Suprapubic skin (tissue), 4 donors: ENCODE results near the gene MGST2. TPM values are rescaled to one million over a fixed set of nuclear protein-coding genes. Genes with fewer than 3 reads are reported as not detected.

Experiments used
- DNase-seq, 2 donors: peaks; one replicate each; pipeline ENCODE4 v3.0.0-alpha.2; 2019; ENCODE audit warnings: low spot score in 2 of 2
- H3K27ac ChIP-seq: fragments of 200-600 bp; sonication (generic); one replicate; pipeline ENCODE4 v1.5.1; 2019
- H3K27me3 ChIP-seq: fragments of 200-600 bp; sonication (generic); one replicate; pipeline ENCODE4 v1.5.1; 2019
- H3K36me3 ChIP-seq: fragments of 200-600 bp; sonication (generic); one replicate; pipeline ENCODE4 v1.5.1; 2019
- H3K4me1 ChIP-seq: fragments of 200-600 bp; sonication (generic); one replicate; pipeline ENCODE4 v1.5.1; 2019
- H3K4me3 ChIP-seq: fragments of 200-600 bp; sonication (generic); one replicate; pipeline ENCODE4 v1.5.1; 2019; ENCODE audit warnings: mild to moderate bottlenecking
- H3K9me3 ChIP-seq: fragments of 200-600 bp; sonication (generic); one replicate; pipeline ENCODE4 v1.5.1; 2019
- EP300 ChIP-seq: sonication (generic); formaldehyde crosslinking; IDR thresholded peaks from one replicate; pipeline ENCODE4 v1.6.1; 2017; ENCODE audit warnings: antibody characterized with exemption
- POLR2A ChIP-seq, 2 donors: fragments of 450-650 bp; IDR thresholded peaks; one replicate each; pipeline ENCODE4 v1.6.1; 2017; ENCODE audit warnings: antibody characterized with exemption in 2 of 2, mild to moderate bottlenecking in 2 of 2, moderate library complexity in 2 of 2
- POLR2AphosphoS5 ChIP-seq, 3 donors: sonication (generic); formaldehyde crosslinking; IDR thresholded peaks; one replicate each; pipeline ENCODE4 v1.6.1; 2017; ENCODE audit warnings: antibody characterized with exemption in 3 of 3
- WGBS: methylation state at CpG from one replicate; pipeline ENCODE4 v1.1.5; 2018; 5-methylcytosine and 5-hydroxymethylcytosine counted together
- total RNA-seq, 4 donors: library from RNA; depleted of rRNA; stranded (reverse); fragments of >200 nt; gene quantifications; one replicate each; pipeline ENCODE4 v1.1.0, GENCODE V29; 2016
- TF ChIP-seq, protein P1 (sequence below), 2 donors: fragments of 200-600 bp in 1 of 2; fragments of 450-650 bp in 1 of 2; sonication (generic) in 1 of 2; IDR thresholded peaks; one replicate each; pipeline ENCODE4 v1.5.1; 2016 to 2019; ENCODE audit warnings: antibody characterized with exemption in 2 of 2, mild to moderate bottlenecking in 1 of 2, moderate library complexity in 1 of 2

The MGST2 gene
- total RNA-seq, 4 donors from 2014 or later: 98.7 to 157 (median 128) TPM

- Histone ChIP-seq H3K4me1 (no peaks in the 10 kb centered on the region), H3K4me3 (no peak overlapping the region), H3K27me3 (no peaks in the 10 kb centered on the region), H3K9me3 (no peaks in the 10 kb centered on the region), H3K36me3 (peaks cover 28% of the 10 kb centered on the region), H3K27ac (no peak overlapping the region)
- WGBS: 92% methylated on average over 10 of the region's 10 CpGs
- DNase-seq: no peak
- TF ChIP-seq POLR2A (IDR thresholded peaks at IDR 0.05) (no peak), EP300 (no peak), POLR2AphosphoS5 (IDR thresholded peaks at IDR 0.05) (no peak)
- TF ChIP-seq, protein P1, sequence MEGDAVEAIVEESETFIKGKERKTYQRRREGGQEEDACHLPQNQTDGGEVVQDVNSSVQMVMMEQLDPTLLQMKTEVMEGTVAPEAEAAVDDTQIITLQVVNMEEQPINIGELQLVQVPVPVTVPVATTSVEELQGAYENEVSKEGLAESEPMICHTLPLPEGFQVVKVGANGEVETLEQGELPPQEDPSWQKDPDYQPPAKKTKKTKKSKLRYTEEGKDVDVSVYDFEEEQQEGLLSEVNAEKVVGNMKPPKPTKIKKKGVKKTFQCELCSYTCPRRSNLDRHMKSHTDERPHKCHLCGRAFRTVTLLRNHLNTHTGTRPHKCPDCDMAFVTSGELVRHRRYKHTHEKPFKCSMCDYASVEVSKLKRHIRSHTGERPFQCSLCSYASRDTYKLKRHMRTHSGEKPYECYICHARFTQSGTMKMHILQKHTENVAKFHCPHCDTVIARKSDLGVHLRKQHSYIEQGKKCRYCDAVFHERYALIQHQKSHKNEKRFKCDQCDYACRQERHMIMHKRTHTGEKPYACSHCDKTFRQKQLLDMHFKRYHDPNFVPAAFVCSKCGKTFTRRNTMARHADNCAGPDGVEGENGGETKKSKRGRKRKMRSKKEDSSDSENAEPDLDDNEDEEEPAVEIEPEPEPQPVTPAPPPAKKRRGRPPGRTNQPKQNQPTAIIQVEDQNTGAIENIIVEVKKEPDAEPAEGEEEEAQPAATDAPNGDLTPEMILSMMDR (IDR thresholded peaks at IDR 0.05): no peak
Observed at GRCh38 chr4:139718833-139719232, 53.2 kb downstream of the MGST2 start.

DNA sequence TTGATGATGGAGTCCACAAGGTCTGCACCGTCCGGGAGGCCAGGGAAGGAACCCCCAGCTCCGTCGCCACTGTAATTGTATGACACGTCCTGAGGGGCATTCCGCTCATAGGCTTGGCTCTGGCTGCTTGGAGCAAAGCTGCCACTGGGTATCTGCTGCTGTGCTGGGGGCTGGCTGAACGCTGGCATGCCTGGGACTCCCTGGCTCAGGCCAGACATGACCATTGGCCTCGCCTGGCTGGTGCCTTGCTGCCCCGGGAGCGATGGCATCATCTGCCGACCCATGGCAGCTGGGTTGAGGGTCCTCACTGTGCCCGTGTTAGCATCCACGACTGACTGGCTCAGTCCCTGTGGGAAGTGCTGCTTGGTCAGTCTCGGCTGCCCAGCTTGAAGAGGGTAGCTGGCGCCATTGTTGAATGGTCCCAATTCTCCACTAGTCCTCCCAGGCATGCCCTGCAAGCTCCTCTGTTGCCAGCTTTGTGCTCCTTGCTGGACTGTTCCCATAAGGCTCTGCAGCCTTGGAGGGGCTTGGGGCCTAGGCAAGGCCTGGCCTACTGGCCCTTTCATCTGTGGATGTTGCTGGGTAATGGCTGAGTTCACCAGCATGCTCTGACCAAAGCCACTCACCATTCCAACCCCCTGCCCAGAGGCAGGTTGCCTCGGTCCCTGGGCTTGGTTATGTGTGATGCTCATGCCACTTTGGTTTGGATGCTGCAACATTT, 53.9 kb downstream of the MGST2 start:
- Histone ChIP-seq H3K27me3 (no peaks in the 10 kb centered on the region), H3K27ac (no peak overlapping the region), H3K36me3 (peaks cover 28% of the 10 kb centered on the region), H3K4me3 (no peak overlapping the region), H3K9me3 (no peaks in the 10 kb centered on the region), H3K4me1 (no peaks in the 10 kb centered on the region)
- TF ChIP-seq EP300 (no peak), POLR2A (IDR thresholded peaks at IDR 0.05) (no peak)
- TF ChIP-seq, protein P1 (IDR thresholded peaks at IDR 0.05): no peak
- whole genome bisulfite sequencing: 100% methylated on average over 5 of the region's 16 CpGs
- DNase-seq: no peak

DNA sequence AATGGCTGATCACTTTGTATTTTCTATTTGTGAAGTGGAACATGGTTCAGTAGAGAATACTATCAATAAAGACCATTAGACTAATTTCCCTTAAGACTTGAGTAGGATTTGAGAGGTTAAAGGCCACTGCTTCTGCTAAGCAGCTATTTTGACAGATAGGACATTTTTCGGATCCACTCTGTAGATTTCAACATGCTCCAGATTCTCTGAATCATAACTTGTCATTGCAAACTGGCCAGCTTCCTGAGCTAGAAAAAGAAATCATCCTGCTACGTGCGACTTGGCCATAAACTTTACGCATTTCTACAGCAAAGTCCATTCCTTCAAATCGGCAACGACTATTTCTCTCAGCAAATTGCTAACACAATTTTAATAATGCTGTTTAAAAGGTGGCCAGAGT, 55.2 kb downstream of the MGST2 start:
- no peaks in the 10 kb centered on the region for H3K9me3 ChIP-seq
- H3K27ac ChIP-seq: no peak overlapping the region
- WGBS: 90% methylated on average over 6 of the region's 6 CpGs
- no peaks in the 10 kb centered on the region for H3K4me1 ChIP-seq
- no peak overlapping the region for H3K4me3 ChIP-seq
- no peak for DNase-seq
- peaks cover 32% of the 10 kb centered on the region for H3K36me3 ChIP-seq
- no peak for TF ChIP-seq EP300
- TF ChIP-seq, protein P1 (IDR thresholded peaks at IDR 0.05): no peak
- H3K27me3 ChIP-seq: no peaks in the 10 kb centered on the region

- Histone ChIP-seq H3K36me3 (peaks cover 39% of the 10 kb centered on the region), H3K27ac (no peak overlapping the region), H3K4me3 (no peak overlapping the region), H3K4me1 (no peaks in the 10 kb centered on the region), H3K9me3 (no peaks in the 10 kb centered on the region), H3K27me3 (no peaks in the 10 kb centered on the region)
- TF ChIP-seq EP300 (no peak), POLR2AphosphoS5 (IDR thresholded peaks at IDR 0.05) (no peak), POLR2A (IDR thresholded peaks at IDR 0.05) (no peak)
- TF ChIP-seq, protein P1 (IDR thresholded peaks at IDR 0.05): no peak
- DNase-seq: no peak
- WGBS: 74% methylated on average over 4 of the region's 4 CpGs
Observed at GRCh38 chr4:139721789-139722188, 56.2 kb downstream of the MGST2 start.

GRCh38 chr4:139725236-139725635, 59.6 kb downstream of the MGST2 start:
- Histone ChIP-seq H3K4me1 (no peaks in the 10 kb centered on the region), H3K27ac (no peak overlapping the region), H3K4me3 (no peak overlapping the region), H3K9me3 (no peaks in the 10 kb centered on the region), H3K27me3 (no peaks in the 10 kb centered on the region), H3K36me3 (peaks cover 13% of the 10 kb centered on the region)
- WGBS: 92% methylated on average over 2 of the region's 2 CpGs
- no peak for DNase-seq
- TF ChIP-seq, protein P1 (IDR thresholded peaks at IDR 0.05): no peak
- TF ChIP-seq POLR2A (IDR thresholded peaks at IDR 0.05) (no peak), POLR2AphosphoS5 (IDR thresholded peaks at IDR 0.05) (no peak), EP300 (no peak)
